HG03039 (cell line): Measurements from ENCODE around the gene DXO.
"Not testable (repeated sequence)": the region's sequence is repeated elsewhere in the genome, so short reads cannot be mapped to it uniquely, and the experiment has no call there.

ENCODE experiments used
- ATAC-seq: cut with Tn5 transposase; IDR thresholded peaks from one replicate; pipeline ENCODE4 v1.9.1; 2021; ENCODE audit warnings: mild to moderate bottlenecking, moderate library complexity; ENCODE audit not compliant: unreplicated experiment

Gene DXO

GRCh38 chr6:31971993-31972708 lies at the start of gene DXO:
TSS of gene DXO (minus strand) at chr6:31972138. CDS start at chr6:31971675, 463 bp downstream.
- ATAC-seq: peak; percentile 82

- ATAC-seq: not testable (repeated sequence)
Observed at GRCh38 chr6:32014547-32014946, 42.6 kb upstream of the DXO start, which contains the start of gene C4B. TSS of gene C4B (plus strand) at chr6:32014795. CDS start at chr6:32014846, 51 bp downstream.

DNA sequence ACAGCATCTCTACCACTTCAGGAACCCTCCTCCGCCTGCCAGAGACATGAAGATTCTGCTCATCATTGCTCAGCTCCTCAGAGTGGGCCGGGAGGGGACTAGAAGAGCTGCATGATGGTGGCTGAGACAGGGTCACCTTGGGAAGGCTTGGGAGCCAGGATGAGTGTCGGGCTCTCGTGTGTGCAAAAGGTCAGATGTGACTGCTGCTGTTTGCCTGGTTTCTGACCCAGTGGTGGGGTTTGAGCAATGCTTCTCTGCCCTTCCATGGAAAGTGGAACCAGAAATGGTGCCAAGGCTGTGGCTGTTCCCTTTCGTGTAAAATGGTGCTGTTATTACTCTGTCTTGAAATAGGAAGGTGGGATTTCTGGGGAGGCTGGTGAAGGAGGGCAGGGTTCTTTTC lies 41.8 kb upstream of the DXO start:
- ATAC-seq: not testable (repeated sequence)

GRCh38 chr6:32012941-32013617 lies 41.1 kb upstream of the DXO start:
- not testable (repeated sequence) for ATAC-seq

DNA sequence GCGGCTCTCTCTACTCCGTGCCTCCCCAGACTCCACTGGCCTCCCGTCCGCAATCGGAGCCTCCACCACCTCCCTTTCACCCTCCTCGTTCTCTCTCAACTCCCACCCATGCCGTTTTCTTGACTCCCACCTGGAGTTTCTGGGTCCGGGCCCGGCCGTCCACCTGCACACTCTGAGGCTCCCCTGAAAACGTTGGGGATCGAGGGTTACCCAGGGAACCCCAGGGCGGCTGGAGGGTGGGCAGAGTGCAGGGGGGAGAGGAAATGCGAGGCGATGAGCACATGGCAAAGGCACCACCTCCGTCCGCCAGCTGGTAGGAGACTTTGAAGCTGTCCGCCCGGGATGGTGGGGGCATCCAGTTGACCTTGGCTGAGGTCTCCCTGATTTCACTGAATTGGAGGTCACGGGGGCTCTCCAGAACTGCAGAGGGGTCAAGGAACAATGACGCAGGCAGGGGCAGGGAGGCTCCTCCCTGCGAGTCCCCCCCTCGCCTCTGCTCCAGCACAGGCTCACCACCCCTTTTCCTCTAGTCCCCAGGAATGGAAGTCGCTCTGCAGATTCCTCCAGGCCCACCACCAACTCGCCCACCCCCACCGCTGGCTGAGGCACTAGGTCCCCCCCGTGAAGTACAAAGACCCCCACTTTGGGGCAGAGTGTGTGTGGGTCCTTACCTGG lies 39.1 kb upstream of the DXO start:
- ATAC-seq: not testable (repeated sequence)

DNA sequence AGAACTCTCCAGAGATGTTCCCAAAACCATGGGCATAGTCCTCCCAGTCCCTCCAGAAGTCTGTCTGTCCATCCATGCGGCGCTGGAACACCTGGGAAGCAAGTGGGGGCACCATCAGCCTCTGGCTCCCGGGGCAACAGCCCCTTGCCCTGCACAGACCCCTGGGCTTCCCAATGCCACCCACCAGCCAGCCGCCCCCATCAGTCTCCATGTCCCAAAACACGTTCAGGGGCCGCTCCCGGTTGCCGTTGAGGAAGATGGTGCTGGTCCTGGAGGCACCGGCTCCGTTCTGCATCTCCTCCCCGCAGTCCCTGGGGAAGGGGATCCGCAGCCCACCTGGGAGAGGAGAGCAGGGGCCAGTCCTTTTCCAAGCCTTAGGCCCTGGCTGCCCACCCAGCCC lies 37.6 kb upstream of the DXO start:
- ATAC-seq: not testable (repeated sequence)

GRCh38 chr6:32008616-32009015 lies 36.7 kb upstream of the DXO start:
- not testable (repeated sequence) for ATAC-seq

DNA sequence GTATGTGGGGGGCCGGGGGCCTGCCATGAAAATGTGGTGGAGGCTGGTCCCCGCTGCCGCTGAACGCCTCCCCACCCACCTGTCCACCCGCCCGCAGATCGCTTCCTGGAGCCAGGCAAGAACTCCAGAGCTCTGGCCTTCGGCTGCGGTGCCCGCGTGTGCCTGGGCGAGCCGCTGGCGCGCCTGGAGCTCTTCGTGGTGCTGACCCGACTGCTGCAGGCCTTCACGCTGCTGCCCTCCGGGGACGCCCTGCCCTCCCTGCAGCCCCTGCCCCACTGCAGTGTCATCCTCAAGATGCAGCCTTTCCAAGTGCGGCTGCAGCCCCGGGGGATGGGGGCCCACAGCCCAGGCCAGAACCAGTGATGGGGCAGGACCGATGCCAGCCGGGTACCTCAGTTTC lies 36.1 kb upstream of the DXO start:
- ATAC-seq: not testable (repeated sequence)

DNA sequence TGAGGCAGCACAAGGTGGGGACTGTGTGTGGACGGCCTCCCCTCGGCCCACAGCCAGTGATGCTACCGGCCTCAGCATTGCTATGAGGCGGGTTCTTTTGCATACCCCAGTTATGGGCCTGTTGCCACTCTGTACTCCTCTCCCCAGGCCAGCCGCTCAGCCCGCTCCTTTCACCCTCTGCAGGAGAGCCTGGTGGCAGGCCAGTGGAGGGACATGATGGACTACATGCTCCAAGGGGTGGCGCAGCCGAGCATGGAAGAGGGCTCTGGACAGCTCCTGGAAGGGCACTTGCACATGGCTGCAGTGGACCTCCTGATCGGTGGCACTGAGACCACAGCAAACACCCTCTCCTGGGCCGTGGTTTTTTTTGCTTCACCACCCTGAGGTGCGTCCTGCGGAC lies 35.1 kb upstream of the DXO start:
- not testable (repeated sequence) for ATAC-seq

- ATAC-seq: not testable (repeated sequence)
Observed at GRCh38 chr6:32005991-32006529, 34.1 kb upstream of the DXO start.

DNA sequence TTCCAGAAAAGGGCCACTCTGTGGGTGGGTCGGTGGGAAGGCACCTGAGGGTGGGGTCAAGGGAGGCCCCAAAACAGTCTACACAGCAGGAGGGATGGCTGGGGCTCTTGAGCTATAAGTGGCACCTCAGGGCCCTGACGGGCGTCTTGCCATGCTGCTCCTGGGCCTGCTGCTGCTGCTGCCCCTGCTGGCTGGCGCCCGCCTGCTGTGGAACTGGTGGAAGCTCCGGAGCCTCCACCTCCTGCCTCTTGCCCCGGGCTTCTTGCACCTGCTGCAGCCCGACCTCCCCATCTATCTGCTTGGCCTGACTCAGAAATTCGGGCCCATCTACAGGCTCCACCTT lies 33.6 kb upstream of the DXO start:
- not testable (repeated sequence) for ATAC-seq

DNA sequence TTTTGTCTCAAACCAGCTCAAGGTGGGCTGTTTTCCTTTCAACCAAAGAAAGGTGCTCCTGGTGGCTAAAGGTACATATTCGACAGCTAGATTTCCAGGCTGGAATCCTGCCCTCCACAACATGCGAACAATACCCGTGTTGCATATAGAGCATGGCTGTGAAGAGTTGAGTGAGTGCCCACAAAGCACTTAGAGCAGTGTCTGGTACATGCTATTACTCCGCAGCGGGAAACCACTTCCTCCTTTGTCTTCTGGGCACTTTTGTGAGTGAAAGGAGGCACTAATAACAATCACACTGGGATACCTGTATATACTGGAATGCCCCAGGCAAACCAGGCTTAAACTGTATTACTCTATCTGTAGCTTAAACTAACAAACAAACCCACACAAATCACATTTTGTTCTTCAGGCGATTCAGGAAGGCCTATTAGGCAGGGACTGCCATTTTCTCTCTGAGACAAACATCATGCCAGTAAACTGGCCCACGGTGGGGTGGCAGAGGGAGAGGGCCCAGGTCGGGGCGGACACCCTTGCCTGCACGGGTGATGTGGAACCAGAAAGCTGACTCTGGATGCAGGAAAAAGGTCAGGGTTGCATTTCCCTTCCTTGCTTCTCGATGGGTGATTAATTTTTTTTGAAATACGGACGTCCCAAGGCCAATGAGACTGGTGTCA lies 33.1 kb upstream of the DXO start:
- not testable (repeated sequence) for ATAC-seq

DNA sequence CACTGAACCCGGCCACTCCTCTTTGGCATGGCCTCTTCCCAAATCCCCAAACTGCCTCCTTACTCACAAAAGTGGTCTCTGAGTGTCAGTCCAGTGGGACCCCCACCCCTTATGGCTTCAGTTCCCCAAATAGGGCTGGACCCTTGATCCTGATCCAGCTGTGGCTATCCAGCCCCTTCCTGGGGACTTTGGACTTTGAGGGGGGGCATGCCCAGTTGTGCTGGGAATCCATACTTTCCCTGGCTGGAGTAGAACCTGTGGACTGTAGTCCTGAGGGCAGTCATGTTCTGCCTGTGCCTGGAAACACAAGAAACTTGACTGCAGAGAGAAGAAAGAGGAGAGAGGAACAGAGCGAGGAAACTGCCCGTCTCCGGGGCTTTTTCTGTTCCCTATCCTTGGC lies 32.5 kb upstream of the DXO start:
- ATAC-seq: not testable (repeated sequence)

DNA sequence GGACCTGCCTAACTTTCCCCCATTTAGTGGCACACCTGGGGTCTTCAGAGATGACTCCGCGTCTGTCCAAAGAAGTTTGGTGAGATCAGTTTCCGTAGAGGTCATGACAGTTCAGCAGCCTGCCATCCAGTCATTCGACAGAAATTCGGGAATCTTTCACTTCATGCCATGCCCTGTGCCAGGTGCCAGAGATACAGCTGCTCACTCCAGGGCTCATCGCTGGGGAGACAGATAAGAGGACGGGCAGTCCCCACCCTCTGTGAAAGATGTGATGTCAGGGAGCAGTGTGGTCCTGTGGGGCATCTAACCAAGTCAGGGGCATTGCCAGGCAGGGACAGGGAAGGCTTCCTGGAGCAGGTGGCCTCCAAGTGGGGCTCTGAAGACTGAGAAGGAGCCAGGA lies 31.4 kb upstream of the DXO start:
- not testable (repeated sequence) for ATAC-seq

- not testable (repeated sequence) for ATAC-seq
Observed at GRCh38 chr6:32002546-32003268, 30.8 kb upstream of the DXO start.

DNA sequence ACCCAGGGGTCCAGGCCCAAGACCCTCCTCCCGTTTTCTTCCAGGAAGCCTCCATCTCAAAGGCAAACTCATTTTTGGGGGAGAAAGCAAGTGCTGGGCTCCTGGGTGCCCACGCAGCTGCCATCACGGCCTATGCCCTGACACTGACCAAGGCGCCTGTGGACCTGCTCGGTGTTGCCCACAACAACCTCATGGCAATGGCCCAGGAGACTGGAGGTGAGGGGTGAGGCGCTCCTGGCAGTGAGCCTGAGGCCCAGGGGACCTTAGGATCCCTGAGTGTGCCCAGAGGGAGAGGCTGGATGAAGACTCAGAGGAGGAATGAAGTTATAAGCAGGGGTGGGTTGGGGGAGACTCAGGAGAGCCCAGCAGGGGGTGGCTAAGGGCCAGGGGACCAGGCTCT lies 24.4 kb upstream of the DXO start:
- not testable (repeated sequence) for ATAC-seq

DNA sequence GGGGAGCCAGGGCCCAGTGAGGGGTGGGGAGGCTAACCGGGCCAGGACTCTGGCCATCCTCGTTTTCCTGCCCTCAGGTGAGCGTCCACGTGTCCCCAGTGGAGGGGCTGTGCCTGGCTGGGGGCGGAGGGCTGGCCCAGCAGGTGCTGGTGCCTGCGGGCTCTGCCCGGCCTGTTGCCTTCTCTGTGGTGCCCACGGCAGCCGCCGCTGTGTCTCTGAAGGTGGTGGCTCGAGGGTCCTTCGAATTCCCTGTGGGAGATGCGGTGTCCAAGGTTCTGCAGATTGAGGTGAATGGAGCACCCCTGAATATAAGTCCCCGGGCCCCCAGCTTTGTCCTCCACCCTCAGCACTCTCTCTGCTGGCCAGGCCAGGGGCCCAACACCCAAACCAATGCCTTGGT lies 22.5 kb upstream of the DXO start:
- ATAC-seq: not testable (repeated sequence)

DNA sequence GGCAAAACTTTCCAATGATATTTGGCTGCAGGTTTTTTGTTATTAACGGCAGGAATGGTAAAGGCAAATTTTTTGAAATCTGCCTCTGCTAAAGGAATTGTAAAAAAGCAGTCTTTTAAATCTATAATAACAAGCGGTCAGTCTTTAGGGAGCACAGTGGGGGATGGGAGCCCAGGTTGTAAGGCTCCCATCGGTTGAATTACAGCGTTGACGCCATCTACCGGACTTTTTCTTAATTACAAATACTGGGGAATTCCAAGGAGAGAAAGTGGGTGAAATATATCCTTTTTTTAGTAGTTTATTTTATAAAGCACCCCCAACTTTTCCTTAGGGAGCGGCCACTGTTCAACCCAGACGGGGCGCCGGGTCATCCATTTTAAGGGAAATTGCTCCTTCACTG lies 17.4 kb upstream of the DXO start:
- ATAC-seq: not testable (repeated sequence)

DNA sequence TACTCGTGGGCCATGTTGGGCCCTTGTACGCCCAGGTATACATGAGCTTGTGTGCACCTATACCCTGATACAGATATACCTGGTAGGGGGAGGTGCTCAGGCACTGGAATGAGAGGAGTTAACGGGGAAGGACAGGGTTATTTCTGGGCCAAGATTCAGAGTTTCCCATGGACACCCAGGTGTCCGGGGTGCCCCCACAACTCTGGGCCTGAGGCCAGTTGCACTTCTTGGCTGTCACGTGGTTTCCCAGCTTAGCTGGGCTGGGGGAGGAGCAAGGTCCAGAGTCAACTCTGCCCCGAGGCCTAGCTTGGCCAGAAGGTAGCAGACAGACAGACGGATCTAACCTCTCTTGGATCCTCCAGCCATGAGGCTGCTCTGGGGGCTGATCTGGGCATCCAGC lies 9.8 kb upstream of the DXO start, which contains the start of gene C4A:
TSS of gene C4A (plus strand) at position 314 of the 400 bp plus-strand sequence. CDS start at position 365, 51 bp downstream.
- ATAC-seq: not testable (repeated sequence)

DNA sequence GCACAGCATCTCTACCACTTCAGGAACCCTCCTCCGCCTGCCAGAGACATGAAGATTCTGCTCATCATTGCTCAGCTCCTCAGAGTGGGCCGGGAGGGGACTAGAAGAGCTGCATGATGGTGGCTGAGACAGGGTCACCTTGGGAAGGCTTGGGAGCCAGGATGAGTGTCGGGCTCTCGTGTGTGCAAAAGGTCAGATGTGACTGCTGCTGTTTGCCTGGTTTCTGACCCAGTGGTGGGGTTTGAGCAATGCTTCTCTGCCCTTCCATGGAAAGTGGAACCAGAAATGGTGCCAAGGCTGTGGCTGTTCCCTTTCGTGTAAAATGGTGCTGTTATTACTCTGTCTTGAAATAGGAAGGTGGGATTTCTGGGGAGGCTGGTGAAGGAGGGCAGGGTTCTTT lies 9.1 kb upstream of the DXO start:
- ATAC-seq: not testable (repeated sequence)
